IMR-90 (cell line): ENCODE results near the gene LRCOL1.

Source experiments
- CEBPB ChIP-seq: IDR thresholded peaks from 2 replicates; pipeline ENCODE4 v1.6.1; 2012; ENCODE audit warnings: low read depth, low read length, improper control_type of control experiment
- CTCF ChIP-seq: conservative IDR thresholded peaks from 2 replicates; pipeline ENCODE4 v1.5.1; 2012; ENCODE audit warnings: mild to moderate bottlenecking, low read depth, low read length, improper control_type of control experiment
- FOS ChIP-seq: fragments of 150-350 bp; IDR thresholded peaks from 2 replicates; pipeline ENCODE4 v1.6.1; 2016; ENCODE audit warnings: low read depth, low read length
- MAFK ChIP-seq: IDR thresholded peaks from 2 replicates; pipeline ENCODE4 v1.6.1; 2012; ENCODE audit warnings: low read depth, low read length, improper control_type of control experiment
- POLR2A ChIP-seq: IDR thresholded peaks from 2 replicates; pipeline ENCODE4 v1.6.1; 2012; ENCODE audit warnings: mild to moderate bottlenecking, low read depth, low read length
- RCOR1 ChIP-seq: IDR thresholded peaks from 2 replicates; pipeline ENCODE4 v1.6.1; 2012; ENCODE audit warnings: mild to moderate bottlenecking, low read length, improper control_type of control experiment; ENCODE audit not compliant: insufficient replicate concordance
- SMC3 ChIP-seq: fragments of 150-350 bp; IDR thresholded peaks from 2 replicates; pipeline ENCODE4 v1.6.1; 2016; ENCODE audit warnings: low read depth, mild to moderate bottlenecking, antibody characterized with exemption, low read length, moderate library complexity
- TF ChIP-seq, protein P1 (sequence below): fragments of 150-350 bp; IDR thresholded peaks from 2 replicates; pipeline ENCODE4 v1.6.1; 2017; ENCODE audit warnings: mild to moderate bottlenecking, antibody characterized with exemption, low read length, low read depth

GRCh38 chr12:132566516-132567131 is 43.8 kb downstream of the LRCOL1 start:
- TF ChIP-seq MAFK (no peak), POLR2A (no peak), CTCF (no peak), FOS (no peak), RCOR1 (no peak), CEBPB (no peak), SMC3 (no peak)
- TF ChIP-seq, protein P1, sequence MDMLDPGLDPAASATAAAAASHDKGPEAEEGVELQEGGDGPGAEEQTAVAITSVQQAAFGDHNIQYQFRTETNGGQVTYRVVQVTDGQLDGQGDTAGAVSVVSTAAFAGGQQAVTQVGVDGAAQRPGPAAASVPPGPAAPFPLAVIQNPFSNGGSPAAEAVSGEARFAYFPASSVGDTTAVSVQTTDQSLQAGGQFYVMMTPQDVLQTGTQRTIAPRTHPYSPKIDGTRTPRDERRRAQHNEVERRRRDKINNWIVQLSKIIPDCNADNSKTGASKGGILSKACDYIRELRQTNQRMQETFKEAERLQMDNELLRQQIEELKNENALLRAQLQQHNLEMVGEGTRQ = no peak
